GM23338 (cell line): Measurements from ENCODE around the gene TRAF2.

ENCODE experiments used
- CREB1 ChIP-seq: fragments of 250-450 bp; sonication (Bioruptor Pico); IDR thresholded peaks from 2 replicates; pipeline ENCODE4 v1.5.0; 2020; ENCODE audit warnings: low read depth, mild to moderate bottlenecking, moderate library complexity
- EZH2 ChIP-seq: fragments of 200-600 bp; sonication (generic); IDR thresholded peaks from one replicate; pipeline ENCODE4 v1.8.0; 2017; ENCODE audit warnings: antibody characterized with exemption, mild to moderate bottlenecking, low read depth; ENCODE audit not compliant: unreplicated experiment
- EZH2phosphoT487 ChIP-seq: fragments of 200-600 bp; sonication (generic); IDR thresholded peaks from one replicate; pipeline ENCODE4 v1.8.1; 2018; ENCODE audit warnings: antibody characterized with exemption; ENCODE audit not compliant: unreplicated experiment
- POLR2AphosphoS5 ChIP-seq: IDR thresholded peaks from 2 replicates; pipeline ENCODE4 v1.6.1; 2016; ENCODE audit warnings: antibody characterized with exemption, low read depth
- REST ChIP-seq: IDR thresholded peaks from one replicate; pipeline ENCODE4 v1.6.1; 2018; ENCODE audit warnings: antibody characterized with exemption; ENCODE audit not compliant: unreplicated experiment
- TF ChIP-seq, protein P1 (sequence below), 2 experiments: fragments of 200-600 bp in 1 of 2; sonication (generic) in 1 of 2; conservative IDR thresholded peaks; 2 replicates each; pipeline versions ENCODE4 v1.5.1 to v1.6.1; 2016 to 2017; ENCODE audit warnings: antibody characterized with exemption in 2 of 2, low read depth in 2 of 2, mild to moderate bottlenecking in 2 of 2, moderate library complexity in 1 of 2
- TF ChIP-seq, protein P2 (sequence below): IDR thresholded peaks from 2 replicates; pipeline ENCODE4 v1.6.1; 2016; ENCODE audit warnings: antibody characterized with exemption

- TF ChIP-seq, protein P1, sequence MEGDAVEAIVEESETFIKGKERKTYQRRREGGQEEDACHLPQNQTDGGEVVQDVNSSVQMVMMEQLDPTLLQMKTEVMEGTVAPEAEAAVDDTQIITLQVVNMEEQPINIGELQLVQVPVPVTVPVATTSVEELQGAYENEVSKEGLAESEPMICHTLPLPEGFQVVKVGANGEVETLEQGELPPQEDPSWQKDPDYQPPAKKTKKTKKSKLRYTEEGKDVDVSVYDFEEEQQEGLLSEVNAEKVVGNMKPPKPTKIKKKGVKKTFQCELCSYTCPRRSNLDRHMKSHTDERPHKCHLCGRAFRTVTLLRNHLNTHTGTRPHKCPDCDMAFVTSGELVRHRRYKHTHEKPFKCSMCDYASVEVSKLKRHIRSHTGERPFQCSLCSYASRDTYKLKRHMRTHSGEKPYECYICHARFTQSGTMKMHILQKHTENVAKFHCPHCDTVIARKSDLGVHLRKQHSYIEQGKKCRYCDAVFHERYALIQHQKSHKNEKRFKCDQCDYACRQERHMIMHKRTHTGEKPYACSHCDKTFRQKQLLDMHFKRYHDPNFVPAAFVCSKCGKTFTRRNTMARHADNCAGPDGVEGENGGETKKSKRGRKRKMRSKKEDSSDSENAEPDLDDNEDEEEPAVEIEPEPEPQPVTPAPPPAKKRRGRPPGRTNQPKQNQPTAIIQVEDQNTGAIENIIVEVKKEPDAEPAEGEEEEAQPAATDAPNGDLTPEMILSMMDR (conservative IDR thresholded peaks at IDR 0.05; ENCODE audit: low read depth in 2 of 2): no peak
- TF ChIP-seq EZH2 (no peak), CREB1 (CRISPR knock-in tag) (no peak), REST (no peak), POLR2AphosphoS5 (no peak), EZH2phosphoT487 (no peak)
- TF ChIP-seq, protein P2, sequence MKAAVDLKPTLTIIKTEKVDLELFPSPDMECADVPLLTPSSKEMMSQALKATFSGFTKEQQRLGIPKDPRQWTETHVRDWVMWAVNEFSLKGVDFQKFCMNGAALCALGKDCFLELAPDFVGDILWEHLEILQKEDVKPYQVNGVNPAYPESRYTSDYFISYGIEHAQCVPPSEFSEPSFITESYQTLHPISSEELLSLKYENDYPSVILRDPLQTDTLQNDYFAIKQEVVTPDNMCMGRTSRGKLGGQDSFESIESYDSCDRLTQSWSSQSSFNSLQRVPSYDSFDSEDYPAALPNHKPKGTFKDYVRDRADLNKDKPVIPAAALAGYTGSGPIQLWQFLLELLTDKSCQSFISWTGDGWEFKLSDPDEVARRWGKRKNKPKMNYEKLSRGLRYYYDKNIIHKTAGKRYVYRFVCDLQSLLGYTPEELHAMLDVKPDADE: no peak
These were observed 82.8 kb downstream of the TRAF2 start for GRCh38 chr9:136969150-136969549.
